RWPE2 (cell line): ENCODE results near the gene PLXNC1.
A peak's percentile ranks its signal among the peaks of the same experiment; 100 is the strongest.

Source experiments
- ATAC-seq: fragments of 200-7000 bp; cut with Tn5 transposase; 3 replicates; pipeline ENCODE4 v1.9.1; 2021; ENCODE audit warnings: low read depth
- DNase-seq: peaks from one replicate; pipeline ENCODE4 v3.0.0-alpha.2; 2020; ENCODE audit warnings: low spot score
- H3K27ac ChIP-seq: fragments of 450-650 bp; 2 replicates; pipeline ENCODE4 v1.5.1; 2017; ENCODE audit warnings: mild to moderate bottlenecking; ENCODE audit not compliant: poor library complexity, severe bottlenecking
- H3K27me3 ChIP-seq: fragments of 250-450 bp; sonication (Bioruptor Pico); 2 replicates; pipeline ENCODE4 v1.5.1; 2021; ENCODE audit warnings: mild to moderate bottlenecking, moderate library complexity; ENCODE audit not compliant: insufficient read depth, poor library complexity, severe bottlenecking
- H3K36me3 ChIP-seq: fragments of 250-450 bp; sonication (Bioruptor Pico); 2 replicates; pipeline ENCODE4 v1.5.1; 2020; ENCODE audit warnings: low read depth, mild to moderate bottlenecking, moderate library complexity
- H3K4me1 ChIP-seq: fragments of 250-450 bp; sonication (Bioruptor Pico); 2 replicates; pipeline ENCODE4 v1.5.1; 2021; ENCODE audit warnings: mild to moderate bottlenecking, moderate library complexity; ENCODE audit not compliant: insufficient read depth, poor library complexity, severe bottlenecking
- H3K4me3 ChIP-seq: fragments of 250-450 bp; sonication (Bioruptor Pico); 2 replicates; pipeline ENCODE4 v1.5.1; 2021; ENCODE audit warnings: mild to moderate bottlenecking, moderate library complexity; ENCODE audit not compliant: severe bottlenecking
- H3K9me3 ChIP-seq: fragments of 250-450 bp; sonication (Bioruptor Pico); 2 replicates; pipeline ENCODE4 v1.5.1; 2021; ENCODE audit warnings: mild to moderate bottlenecking, moderate library complexity; ENCODE audit not compliant: severe bottlenecking
- TF ChIP-seq, protein P1 (sequence below): fragments of 450-650 bp; IDR thresholded peaks from one replicate; pipeline ENCODE4 v1.5.1; 2017; ENCODE audit warnings: mild to moderate bottlenecking, moderate library complexity; ENCODE audit not compliant: poor library complexity, severe bottlenecking

PLXNC1 gene

DNA sequence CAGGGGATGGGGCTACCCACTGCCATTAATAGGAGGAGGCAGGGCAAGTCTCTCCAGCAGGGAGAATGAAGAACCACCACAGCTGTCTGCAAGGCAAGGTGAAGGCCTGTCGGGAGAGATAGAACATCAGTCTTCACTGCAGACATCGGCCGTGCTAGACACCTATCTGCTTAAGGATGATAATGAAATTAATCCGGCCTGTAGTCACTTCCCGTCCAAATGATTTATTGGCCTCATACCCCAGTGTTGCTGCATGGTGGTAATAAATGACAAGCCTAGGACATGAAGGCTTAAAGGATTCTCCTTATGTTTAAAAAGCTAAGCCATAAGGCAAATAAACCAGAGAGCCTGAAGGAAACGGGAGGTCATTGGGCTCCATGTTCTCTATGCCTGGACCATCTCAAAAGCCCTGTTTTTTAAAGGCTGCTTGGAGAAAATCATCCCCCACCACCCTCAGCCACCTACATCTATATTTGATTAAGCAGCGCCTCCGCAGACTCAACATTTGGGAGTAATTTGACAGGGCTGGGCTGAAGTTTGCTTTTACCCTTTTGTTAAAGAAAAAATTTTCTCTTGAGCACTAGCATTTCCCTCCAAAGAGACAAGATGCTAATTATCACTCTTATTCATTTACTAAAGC, 137.7 kb downstream of the PLXNC1 start:
- H3K36me3 ChIP-seq = no peaks in the 10 kb centered on the region
- no peak for ATAC-seq

DNA sequence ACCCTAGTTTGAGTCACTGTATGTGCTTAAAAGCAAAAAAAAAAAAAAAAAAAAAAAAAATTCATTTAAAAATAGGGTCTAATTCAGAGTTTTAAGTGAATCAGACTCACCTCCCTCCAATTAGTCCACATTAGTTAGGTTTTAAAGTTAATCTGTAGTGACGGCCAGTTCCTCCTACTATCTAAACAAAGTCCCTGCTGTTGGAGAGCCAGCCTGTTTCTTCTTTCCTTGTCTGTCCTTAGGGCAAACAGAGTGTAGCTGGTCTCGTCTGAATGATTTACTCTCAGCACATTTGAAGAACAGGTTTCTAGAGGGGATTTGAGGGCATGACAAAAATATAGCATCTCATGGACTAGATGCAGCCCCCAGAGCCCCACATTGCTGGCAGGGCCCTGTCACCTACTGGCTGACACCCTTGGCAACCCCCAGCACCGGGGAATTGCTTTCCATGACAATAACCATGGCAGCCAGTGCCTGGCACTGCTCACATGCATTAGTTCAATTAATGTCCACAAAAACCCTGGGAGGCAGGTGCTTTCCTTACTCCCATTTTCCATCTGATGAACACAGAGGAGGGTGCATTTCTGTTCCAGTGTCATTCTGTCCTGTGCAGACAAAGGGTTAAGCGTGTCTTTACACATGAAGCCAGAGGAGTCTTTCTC, 138.3 kb downstream of the PLXNC1 start:
- no peak for ATAC-seq

More for the DNA sequence above, 137.7 kb downstream of the PLXNC1 start:
- Histone ChIP-seq H3K9me3 (no peaks in the 10 kb centered on the region), H3K27me3 (no peaks in the 10 kb centered on the region), H3K4me3 (no peak overlapping the region), H3K27ac (no peak overlapping the region), H3K4me1 (no peaks in the 10 kb centered on the region)
- no peak for DNase-seq
- TF ChIP-seq, protein P1, sequence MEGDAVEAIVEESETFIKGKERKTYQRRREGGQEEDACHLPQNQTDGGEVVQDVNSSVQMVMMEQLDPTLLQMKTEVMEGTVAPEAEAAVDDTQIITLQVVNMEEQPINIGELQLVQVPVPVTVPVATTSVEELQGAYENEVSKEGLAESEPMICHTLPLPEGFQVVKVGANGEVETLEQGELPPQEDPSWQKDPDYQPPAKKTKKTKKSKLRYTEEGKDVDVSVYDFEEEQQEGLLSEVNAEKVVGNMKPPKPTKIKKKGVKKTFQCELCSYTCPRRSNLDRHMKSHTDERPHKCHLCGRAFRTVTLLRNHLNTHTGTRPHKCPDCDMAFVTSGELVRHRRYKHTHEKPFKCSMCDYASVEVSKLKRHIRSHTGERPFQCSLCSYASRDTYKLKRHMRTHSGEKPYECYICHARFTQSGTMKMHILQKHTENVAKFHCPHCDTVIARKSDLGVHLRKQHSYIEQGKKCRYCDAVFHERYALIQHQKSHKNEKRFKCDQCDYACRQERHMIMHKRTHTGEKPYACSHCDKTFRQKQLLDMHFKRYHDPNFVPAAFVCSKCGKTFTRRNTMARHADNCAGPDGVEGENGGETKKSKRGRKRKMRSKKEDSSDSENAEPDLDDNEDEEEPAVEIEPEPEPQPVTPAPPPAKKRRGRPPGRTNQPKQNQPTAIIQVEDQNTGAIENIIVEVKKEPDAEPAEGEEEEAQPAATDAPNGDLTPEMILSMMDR = no peak

DNA sequence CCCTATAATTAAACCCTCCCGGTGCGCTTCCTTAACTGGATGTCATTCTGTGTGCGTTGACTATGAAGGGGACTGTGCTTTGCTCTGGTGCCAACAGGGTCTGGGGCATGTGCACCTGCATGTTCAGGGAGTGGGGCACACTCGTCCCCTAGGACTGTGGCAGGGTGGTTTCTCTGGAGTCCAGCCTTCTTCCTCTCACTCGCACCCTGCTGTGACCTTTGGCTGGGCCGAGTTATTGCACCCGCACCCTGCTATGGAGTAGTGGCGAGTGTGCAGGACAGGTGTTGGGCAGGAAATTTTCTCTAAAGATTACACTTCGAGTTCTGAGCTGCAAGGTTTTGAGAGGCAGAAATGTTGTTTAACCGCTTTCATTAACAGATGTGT, 138.9 kb downstream of the PLXNC1 start:
- Histone ChIP-seq H3K27ac (no peak overlapping the region), H3K9me3 (no peaks in the 10 kb centered on the region), H3K27me3 (no peaks in the 10 kb centered on the region), H3K4me3 (no peak overlapping the region), H3K36me3 (no peaks in the 10 kb centered on the region), H3K4me1 (no peaks in the 10 kb centered on the region)
- DNase-seq (no peak), ATAC-seq (no peak)
- TF ChIP-seq, protein P1 = no peak

More for the DNA sequence above, 138.3 kb downstream of the PLXNC1 start:
- H3K27ac ChIP-seq = no peak overlapping the region
- H3K4me3 ChIP-seq = no peak overlapping the region
- H3K4me1 ChIP-seq = no peaks in the 10 kb centered on the region
- no peak for DNase-seq
- TF ChIP-seq, protein P1 = no peak
- H3K9me3 ChIP-seq = no peaks in the 10 kb centered on the region
- H3K27me3 ChIP-seq = no peaks in the 10 kb centered on the region
- no peaks in the 10 kb centered on the region for H3K36me3 ChIP-seq

DNA sequence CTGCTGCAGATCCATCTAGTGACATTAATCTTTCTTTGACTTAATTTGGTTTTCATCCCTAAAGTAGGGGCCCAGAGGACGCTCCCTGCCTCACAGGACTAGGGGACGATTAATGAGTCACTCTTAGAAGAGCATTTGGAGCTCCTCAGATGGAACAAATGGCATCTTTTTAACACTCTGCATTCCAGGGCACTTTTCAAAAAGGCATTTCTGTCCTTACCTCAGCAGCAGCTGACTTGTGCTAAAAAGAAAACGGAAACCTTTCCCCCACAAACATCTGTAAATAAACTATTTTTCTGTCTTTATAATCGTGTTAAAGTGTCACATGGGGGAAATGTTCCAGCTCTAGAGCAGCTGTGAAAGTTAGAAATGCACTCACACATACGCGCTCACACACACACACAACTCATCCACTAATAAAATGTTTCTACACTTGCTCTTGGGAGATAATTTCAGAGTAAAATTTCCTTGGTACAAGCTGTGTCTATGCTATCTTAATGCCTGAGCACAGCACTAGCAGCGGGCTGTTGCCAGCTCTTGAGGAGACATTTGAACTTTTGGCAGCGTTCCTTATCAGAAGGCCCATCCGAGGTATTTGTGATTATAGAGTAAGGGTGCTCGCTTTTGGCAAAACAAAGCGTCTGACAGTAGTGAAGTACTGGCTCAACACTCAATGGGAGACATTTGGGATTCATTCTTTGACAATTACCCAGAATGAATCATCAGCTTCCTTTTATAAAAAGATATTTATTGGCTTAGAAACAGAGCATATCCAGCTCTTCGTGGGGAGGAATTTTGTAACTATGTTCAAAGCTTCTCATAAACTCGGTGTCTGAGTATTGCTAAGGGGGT, 141.3 kb downstream of the PLXNC1 start:
- peak; percentile 44; the same call in 2 of the 3 replicates for ATAC-seq
- no peaks in the 10 kb centered on the region for H3K36me3 ChIP-seq
- DNase-seq = no peak
- no peaks in the 10 kb centered on the region for H3K27me3 ChIP-seq
- no peaks in the 10 kb centered on the region for H3K9me3 ChIP-seq
- no peak overlapping the region for H3K27ac ChIP-seq
- no peak overlapping the region for H3K4me3 ChIP-seq
- no peaks in the 10 kb centered on the region for H3K4me1 ChIP-seq
- TF ChIP-seq, protein P1 = no peak
